ENCODE data around the gene CD109.
"Not testable (repeated sequence)": the region's sequence is repeated elsewhere in the genome, so short reads cannot be mapped to it uniquely, and the experiment has no call there.

The CD109 gene

GRCh38 chr6:73695619-73696421 is at the start of gene CD109:
TSS of gene CD109 (plus strand) at chr6:73696203. CDS start at chr6:73696216, 13 bp downstream.
- DNase-seq, result peak; percentile 12

GRCh38 chr6:73648166-73648565 is 47.8 kb upstream of the CD109 start:
- no peak for DNase-seq

DNA sequence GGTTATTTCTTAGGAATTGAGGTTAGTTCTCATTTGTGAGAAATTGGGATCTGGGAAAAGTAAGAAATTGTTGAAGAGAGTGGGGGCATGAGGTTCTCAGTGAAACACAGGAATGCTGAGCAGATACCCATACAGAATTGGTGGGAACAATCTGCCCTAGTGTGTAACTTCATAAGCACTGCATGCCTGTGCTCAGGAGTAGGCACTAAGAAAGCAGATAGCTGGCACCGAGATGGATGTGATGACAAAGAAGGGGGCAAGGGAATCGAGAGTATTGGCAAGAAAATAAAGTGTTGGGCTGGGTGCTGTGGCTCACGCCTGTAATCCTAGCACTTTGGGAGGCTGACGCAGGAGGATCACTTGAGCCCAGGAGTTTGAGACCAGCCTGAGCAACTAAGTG is 46.2 kb upstream of the CD109 start:
- no peak for DNase-seq

DNA sequence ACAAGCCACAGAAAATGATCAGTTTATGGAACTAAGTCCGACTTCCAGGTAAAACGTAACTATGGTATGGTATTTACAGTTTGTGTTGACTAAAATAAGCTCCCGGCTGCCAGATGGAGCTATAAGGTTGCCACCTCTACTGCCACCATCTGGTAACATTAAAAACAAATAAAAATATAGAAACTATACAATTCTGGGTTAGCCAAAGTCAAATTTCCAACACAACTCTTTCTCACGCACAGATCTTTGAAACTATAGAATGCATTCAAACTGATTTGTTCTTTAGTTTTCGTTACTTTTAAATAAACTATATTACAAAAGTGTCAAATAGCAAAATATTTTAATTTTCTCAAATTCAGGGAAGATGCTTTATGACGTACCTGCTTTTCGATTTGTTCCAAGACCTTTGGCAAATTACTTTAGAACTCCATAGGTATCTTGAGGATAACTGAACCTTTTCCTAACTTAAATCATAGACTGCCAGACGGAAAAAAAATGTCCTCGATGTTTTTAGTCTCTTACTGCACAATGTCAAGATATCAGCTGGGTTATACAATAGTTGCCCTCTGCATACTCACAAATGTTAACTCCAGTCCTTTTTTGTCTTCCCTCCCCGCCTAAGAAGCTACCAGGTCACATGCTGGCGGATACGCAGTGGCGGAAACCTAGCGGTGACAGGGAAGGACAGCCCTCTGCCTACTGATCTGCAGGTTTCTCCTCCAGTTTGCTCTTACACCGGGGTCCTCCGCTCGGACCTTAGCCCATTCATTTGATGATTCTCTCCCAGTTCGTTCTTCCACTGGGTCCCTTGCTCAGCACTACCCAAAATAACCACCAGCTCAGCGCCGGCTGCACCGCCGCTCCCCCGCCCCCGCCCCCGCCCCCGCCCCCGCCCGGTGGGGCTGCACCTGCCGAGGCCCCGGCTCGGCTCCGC is 43.1 kb upstream of the CD109 start:
- peak; percentile 32 for DNase-seq

GRCh38 chr6:73653571-73654424 is 42.2 kb upstream of the CD109 start, which contains the start of gene SLC17A5:
TSS of gene SLC17A5 (minus strand) at chr6:73653992. CDS start at chr6:73653886, 106 bp downstream.
- peak; percentile 82 for DNase-seq

GRCh38 chr6:73655341-73655917 is 40.6 kb upstream of the CD109 start:
- DNase-seq, result no peak

GRCh38 chr6:73656531-73657145 is 39.4 kb upstream of the CD109 start:
- no peak for DNase-seq

GRCh38 chr6:73657201-73657600 is 38.8 kb upstream of the CD109 start:
- DNase-seq, result no peak

GRCh38 chr6:73664701-73665100 is 31.3 kb upstream of the CD109 start:
- no peak for DNase-seq

DNA sequence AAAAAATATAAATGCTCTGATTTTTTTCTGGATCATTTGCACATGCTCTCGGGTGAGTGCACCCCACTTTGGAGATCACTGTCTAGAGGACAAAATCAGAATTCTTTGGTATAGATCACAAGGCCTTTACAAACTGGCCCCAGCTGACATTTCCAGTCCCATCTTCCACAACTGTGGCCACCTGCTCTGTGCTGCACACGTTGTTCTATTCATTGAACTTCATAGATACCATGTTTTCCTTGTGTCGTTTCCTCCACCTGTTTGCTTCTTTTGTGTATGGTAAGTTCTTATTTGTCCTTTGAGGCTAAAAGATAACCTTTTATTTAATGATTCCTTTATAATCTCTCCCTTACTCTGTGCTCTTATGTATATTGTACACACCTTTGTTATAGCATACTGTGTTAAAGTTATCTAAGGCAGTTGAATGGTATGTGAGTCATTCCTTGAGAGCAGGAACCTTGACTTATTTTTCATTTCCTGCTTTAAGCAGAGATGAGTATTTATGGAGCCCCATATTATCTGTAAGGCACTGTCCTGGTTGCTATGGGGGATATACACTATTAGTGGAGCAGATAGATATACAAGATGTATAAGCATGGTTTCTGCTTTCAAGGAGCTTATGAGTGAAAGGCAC is 30.2 kb upstream of the CD109 start:
- DNase-seq, result no peak

DNA sequence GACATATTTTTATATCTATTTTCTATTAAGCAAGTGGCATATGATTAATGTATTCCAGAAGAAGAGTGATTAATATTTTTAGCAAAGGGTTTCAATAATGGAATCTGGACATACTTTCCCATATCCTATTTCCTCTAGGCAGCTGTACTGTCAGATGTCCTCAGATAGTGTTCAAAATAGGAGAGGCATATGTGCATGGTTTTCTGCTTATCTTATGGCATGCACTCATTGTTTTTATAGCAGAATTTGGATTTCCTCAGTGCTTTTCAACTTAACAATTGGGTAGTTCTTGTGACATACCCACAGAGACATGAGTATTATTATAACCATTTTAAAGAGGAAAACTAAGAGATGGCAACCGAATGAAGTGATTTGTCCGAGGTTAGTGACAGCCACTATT is 29.6 kb upstream of the CD109 start:
- no peak for DNase-seq

GRCh38 chr6:73667798-73668197 is 28.2 kb upstream of the CD109 start:
- no peak for DNase-seq

- DNase-seq, result no peak
These were observed 27.0 kb upstream of the CD109 start for GRCh38 chr6:73669005-73669404.

DNA sequence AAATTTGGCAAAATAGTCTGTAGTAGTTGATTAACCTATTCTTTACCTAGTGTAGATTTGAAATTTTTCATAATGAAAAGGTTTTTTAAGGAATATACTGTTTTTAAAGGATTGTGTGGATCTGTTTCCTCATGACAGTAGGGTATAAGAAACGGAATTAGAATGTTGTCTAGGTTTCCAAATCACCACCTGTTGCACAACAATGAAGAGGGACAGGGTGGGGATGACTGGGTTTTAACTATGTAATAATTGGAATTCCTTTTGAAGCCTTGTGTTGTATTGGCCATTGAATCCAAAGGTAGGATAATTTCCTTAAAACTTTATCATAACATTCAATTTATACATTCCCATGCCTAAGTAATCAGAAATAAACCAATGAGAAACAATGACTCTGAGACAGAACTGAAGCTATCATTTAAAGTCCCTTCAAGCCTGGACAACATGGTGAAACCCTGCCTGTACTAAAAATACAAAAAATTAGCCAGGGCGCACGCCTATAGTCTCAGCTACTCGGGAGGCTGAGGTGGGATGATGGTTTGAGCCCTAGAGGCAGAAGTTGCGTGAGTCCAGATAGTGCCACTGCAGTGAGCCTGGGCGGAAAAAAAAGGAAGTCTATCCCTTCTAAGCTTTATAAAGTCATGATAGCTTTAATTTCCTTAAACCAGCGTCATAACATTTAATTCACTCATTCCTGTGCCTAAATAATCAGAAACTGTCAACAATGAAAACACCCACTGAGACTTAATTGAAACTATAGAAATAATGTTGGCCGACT is 23.9 kb upstream of the CD109 start:
- DNase-seq, result no peak

DNA sequence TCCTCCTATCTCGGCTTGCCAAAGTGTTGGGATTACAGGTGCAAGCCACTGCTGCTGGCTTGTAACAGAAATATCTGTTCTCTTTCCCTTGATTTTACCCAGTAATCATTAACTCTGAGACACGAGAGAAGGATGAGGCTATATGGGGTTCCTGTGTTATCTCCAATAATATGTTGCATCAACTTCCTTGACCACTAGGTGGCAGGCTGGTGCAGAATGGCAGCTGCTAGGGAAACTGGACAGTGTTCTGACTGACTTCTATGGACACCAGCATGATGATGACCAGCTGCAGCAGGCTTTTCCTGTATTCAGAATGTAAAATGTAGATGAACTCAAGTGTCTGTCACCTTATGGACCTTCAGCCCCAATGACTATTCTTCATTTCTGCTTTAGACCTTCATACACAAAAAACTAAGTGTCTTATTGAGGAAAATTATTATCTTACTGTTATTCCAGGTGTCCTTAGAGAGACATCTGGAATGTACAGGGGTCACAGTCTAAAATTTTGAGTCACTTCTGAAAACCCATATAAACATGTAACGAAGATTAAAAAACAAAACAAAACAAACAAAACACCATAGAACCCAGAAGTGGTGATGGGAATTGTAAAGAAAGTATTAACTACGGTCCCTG is 20.4 kb upstream of the CD109 start:
- peak; percentile 36 for DNase-seq

GRCh38 chr6:73679009-73679408 is 17.0 kb upstream of the CD109 start:
- no peak for DNase-seq

DNA sequence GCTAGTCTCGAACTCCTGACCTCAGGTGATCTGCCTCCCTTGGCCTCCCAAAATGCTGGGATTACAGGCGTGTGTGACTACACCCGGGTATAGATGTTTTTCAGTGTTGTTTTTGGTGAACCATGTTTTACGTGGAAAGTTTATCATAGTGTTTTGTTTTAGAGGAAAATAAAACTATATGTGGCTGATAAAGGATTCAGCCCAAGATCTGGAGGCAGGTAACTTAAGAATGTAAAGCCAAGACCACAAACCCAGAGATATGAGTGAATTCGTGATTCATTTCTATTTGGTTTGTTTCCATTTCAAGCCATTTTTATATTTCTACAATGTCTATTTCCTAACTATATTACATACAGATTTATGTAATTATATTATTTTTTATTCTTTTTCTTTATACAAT is 16.2 kb upstream of the CD109 start:
- DNase-seq, result not testable (repeated sequence)

GRCh38 chr6:73680289-73680918 is 15.6 kb upstream of the CD109 start:
- DNase-seq, result no peak

GRCh38 chr6:73683574-73683973 is 12.4 kb upstream of the CD109 start:
- not testable (repeated sequence) for DNase-seq

DNA sequence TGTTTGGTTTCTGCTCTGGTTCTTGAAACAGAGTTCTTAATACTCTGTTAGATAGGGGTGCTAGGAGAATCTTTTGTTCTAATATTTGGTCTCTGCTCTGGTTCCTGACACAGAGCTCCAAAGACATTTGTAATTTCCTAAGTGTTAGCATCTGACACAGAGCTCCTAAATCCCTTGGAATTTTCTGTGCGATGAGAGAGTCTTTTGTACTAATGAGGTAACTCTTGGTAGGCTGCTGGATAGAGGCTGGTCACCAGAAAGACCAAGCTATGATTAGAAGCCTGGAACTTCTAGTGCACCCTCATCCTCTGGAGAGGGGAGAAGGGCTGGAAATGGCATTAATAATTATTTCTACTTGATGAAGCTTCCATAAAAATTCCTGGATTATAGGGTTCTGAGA is 7.7 kb upstream of the CD109 start:
- DNase-seq, result no peak
